Measurements from ENCODE around the gene EFCAB14.

DNA sequence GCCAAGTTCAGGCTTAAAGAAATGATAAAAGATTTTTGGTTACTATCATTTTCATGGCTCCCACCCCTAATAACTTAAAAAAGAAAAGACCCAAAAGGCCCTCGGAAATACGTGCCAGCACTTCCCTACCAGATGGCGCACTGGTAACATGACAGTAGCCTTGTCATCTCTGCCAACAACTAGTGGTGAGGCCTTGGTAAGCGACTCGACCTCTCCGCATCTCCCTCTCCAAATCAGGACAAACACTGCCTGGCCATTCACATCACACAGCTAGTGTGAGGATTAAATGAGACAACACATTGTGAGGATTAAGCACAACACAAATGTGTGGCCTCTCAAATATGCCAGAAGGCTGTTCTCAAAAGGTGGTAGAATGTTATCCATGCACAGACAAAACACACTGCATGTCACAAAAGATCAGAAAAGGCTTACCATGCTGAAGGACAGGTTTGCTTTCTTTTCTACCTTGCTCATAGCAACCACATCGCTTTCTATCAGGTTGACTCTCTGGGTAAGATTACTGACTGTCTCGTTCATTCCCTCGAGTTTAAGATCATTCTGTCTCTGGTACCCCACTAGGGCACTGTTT, 30.9 kb downstream of the EFCAB14 start:
- TF ChIP-seq L3MBTL2 (conservative IDR thresholded peaks at IDR 0.05), result no peak
- no peak for TF ChIP-seq SUZ12 (IDR thresholded peaks at IDR 0.05)
- no peak for TF ChIP-seq ARNT (IDR thresholded peaks at IDR 0.05)
- TF ChIP-seq NFRKB (IDR thresholded peaks at IDR 0.05), result no peak
- TF ChIP-seq, protein P1, sequence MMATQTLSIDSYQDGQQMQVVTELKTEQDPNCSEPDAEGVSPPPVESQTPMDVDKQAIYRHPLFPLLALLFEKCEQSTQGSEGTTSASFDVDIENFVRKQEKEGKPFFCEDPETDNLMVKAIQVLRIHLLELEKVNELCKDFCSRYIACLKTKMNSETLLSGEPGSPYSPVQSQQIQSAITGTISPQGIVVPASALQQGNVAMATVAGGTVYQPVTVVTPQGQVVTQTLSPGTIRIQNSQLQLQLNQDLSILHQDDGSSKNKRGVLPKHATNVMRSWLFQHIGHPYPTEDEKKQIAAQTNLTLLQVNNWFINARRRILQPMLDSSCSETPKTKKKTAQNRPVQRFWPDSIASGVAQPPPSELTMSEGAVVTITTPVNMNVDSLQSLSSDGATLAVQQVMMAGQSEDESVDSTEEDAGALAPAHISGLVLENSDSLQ (IDR thresholded peaks at IDR 0.05), result no peak
- no peak for TF ChIP-seq FOXK2 (IDR thresholded peaks at IDR 0.05)
- no peak for TF ChIP-seq ELF4 (IDR thresholded peaks at IDR 0.05)
- TF ChIP-seq HDGF (IDR thresholded peaks at IDR 0.05; ENCODE audit: borderline replicate concordance), result no peak
- TF ChIP-seq FOXM1 (IDR thresholded peaks at IDR 0.05; ENCODE audit: borderline replicate concordance), result no peak
- no peak for TF ChIP-seq TARDBP (IDR thresholded peaks at IDR 0.05)
- no peak for TF ChIP-seq ZNF384 (IDR thresholded peaks at IDR 0.05)
- TF ChIP-seq SP1 (IDR thresholded peaks at IDR 0.05), result no peak
- TF ChIP-seq BHLHE40 (IDR thresholded peaks at IDR 0.05; ENCODE audit: borderline replicate concordance), result no peak
